ENCODE measurements around the gene LRRK1.

Gene LRRK1

GRCh38 chr15:100919481-100920405, 586 bp downstream of the LRRK1 start:
- Histone ChIP-seq H3K4me2 (ENCODE audit: low read length) (peak overlapping the region; percentile 98), H3K36me3 (replicated peaks; ENCODE audit: low read depth, low read length) (peaks cover 25% of the 10 kb centered on the region), H3K27ac (ENCODE audit: low read length) (peak overlapping the region; percentile 92), H3K27me3 (ENCODE audit: low read depth, low read length) (no peaks in the 10 kb centered on the region), H3K4me1 (ENCODE audit: low read length) (peaks cover 41% of the 10 kb centered on the region), H2AFZ (ENCODE audit: low read depth, low read length) (no peak overlapping the region), H3K9ac (ENCODE audit: low read length) (peak overlapping the region; percentile 95), H4K20me1 (ENCODE audit: insufficient read depth, low read length) (peaks cover 18% of the 10 kb centered on the region), H3K9me3 (ENCODE audit: insufficient read depth, low read length) (no peaks in the 10 kb centered on the region), H3K79me2 (ENCODE audit: low read length) (peaks cover 53% of the 10 kb centered on the region), H3K4me3 (ENCODE audit: low read length) (peak overlapping the region; percentile 95)
- TF ChIP-seq CTCF (IDR thresholded peaks at IDR 0.05; ENCODE audit: low read depth, low read length) (no peak), EZH2phosphoT487 (IDR thresholded peaks at IDR 0.05; ENCODE audit: low read depth) (no peak)

GRCh38 chr15:100920516-100921135, 1.5 kb downstream of the LRRK1 start:
- Histone ChIP-seq H3K4me3 (ENCODE audit: low read length) (peak overlapping the region; percentile 95), H3K9ac (ENCODE audit: low read length) (peak overlapping the region; percentile 95), H3K79me2 (ENCODE audit: low read length) (peaks cover 58% of the 10 kb centered on the region), H3K4me1 (ENCODE audit: low read length) (peaks cover 41% of the 10 kb centered on the region), H3K36me3 (replicated peaks; ENCODE audit: low read depth, low read length) (peaks cover 33% of the 10 kb centered on the region), H2AFZ (ENCODE audit: low read depth, low read length) (no peak overlapping the region), H3K9me3 (ENCODE audit: insufficient read depth, low read length) (no peaks in the 10 kb centered on the region), H3K27ac (ENCODE audit: low read length) (peak overlapping the region; percentile 92), H4K20me1 (ENCODE audit: insufficient read depth, low read length) (peaks cover 18% of the 10 kb centered on the region), H3K4me2 (ENCODE audit: low read length) (peak overlapping the region; percentile 98), H3K27me3 (ENCODE audit: low read depth, low read length) (no peaks in the 10 kb centered on the region)
- no peak for TF ChIP-seq EZH2phosphoT487 (IDR thresholded peaks at IDR 0.05; ENCODE audit: low read depth)
- TF ChIP-seq CTCF (IDR thresholded peaks at IDR 0.05; ENCODE audit: low read depth, low read length): no peak

GRCh38 chr15:100922192-100923040, 3.3 kb downstream of the LRRK1 start:
- peak overlapping the region; percentile 98 for H3K4me2 ChIP-seq (ENCODE audit: low read length)
- H3K4me3 ChIP-seq (ENCODE audit: low read length): peak overlapping the region; percentile 95
- peaks cover 69% of the 10 kb centered on the region for H3K79me2 ChIP-seq (ENCODE audit: low read length)
- peaks cover 47% of the 10 kb centered on the region for H3K36me3 ChIP-seq (replicated peaks; ENCODE audit: low read depth, low read length)
- peaks cover 53% of the 10 kb centered on the region for H3K4me1 ChIP-seq (ENCODE audit: low read length)
- H3K27me3 ChIP-seq (ENCODE audit: low read depth, low read length): no peaks in the 10 kb centered on the region
- H3K27ac ChIP-seq (ENCODE audit: low read length): peak overlapping the region; percentile 92
- no peak for TF ChIP-seq CTCF (IDR thresholded peaks at IDR 0.05; ENCODE audit: low read depth, low read length)
- TF ChIP-seq EZH2phosphoT487 (IDR thresholded peaks at IDR 0.05; ENCODE audit: low read depth): no peak
- no peaks in the 10 kb centered on the region for H3K9me3 ChIP-seq (ENCODE audit: insufficient read depth, low read length)
- H3K9ac ChIP-seq (ENCODE audit: low read length): peak overlapping the region; percentile 95
- H2AFZ ChIP-seq (ENCODE audit: low read depth, low read length): no peak overlapping the region
- H4K20me1 ChIP-seq (ENCODE audit: insufficient read depth, low read length): peaks cover 23% of the 10 kb centered on the region

Measured in OCI-LY3 (cell line).